GM13976 (cell line): ENCODE data around the gene KCNK5.

ENCODE experiments used
- DNase-seq: peaks from one replicate; pipeline ENCODE4 v3.0.0; 2012; ENCODE audit warnings: low spot score
- CTCF ChIP-seq: IDR thresholded peaks from 2 replicates; pipeline ENCODE4 v1.5.1; 2012; ENCODE audit warnings: borderline replicate concordance, mild to moderate bottlenecking; ENCODE audit not compliant: insufficient read depth; ENCODE audit errors: extremely low read depth, missing control alignments, control extremely low read depth
- in situ Hi-C: fragments of 300-500 bp; cut with MboI; formaldehyde crosslinking; loops from one replicate; pipeline ENCODE4 v1.12.0; 2022; ENCODE audit warnings: low sequenced_read_pairs, mixed read lengths, inconsistent platforms; ENCODE audit not compliant: unreplicated experiment

The KCNK5 gene

GRCh38 chr6:39190545-39191235, 38.6 kb downstream of the KCNK5 start:
- in situ Hi-C loops = no loop called here
- no peak for DNase-seq
- no peak for TF ChIP-seq CTCF

- peak; percentile 38 for TF ChIP-seq CTCF
- in situ Hi-C loops = no loop called here
- DNase-seq = peak; percentile 74
These were observed 39.2 kb downstream of the KCNK5 start for GRCh38 chr6:39189915-39190544.

- TF ChIP-seq CTCF = no peak
- in situ Hi-C loops = no loop called here
- no peak for DNase-seq
These were observed 40.1 kb downstream of the KCNK5 start for GRCh38 chr6:39189131-39189530.

- no peak for TF ChIP-seq CTCF
- in situ Hi-C loops = no loop called here
- DNase-seq = no peak
These were observed 40.7 kb downstream of the KCNK5 start for GRCh38 chr6:39188571-39188970.

GRCh38 chr6:39188098-39188450, 41.2 kb downstream of the KCNK5 start:
- in situ Hi-C loops = no loop called here
- TF ChIP-seq CTCF = no peak

GRCh38 chr6:39184906-39185580, 44.2 kb downstream of the KCNK5 start:
- in situ Hi-C loops = no loop called here
- no peak for DNase-seq
- TF ChIP-seq CTCF = no peak

More at GRCh38 chr6:39188098-39188450, 41.2 kb downstream of the KCNK5 start:
- no peak for DNase-seq
